Globus pallidus (tissue), 1 donor: ENCODE results near the gene KDM4B.
"Not testable (repeated sequence)": the region's sequence is repeated elsewhere in the genome, so short reads cannot be mapped to it uniquely, and the experiment has no call there.

Experiments
- DNase-seq: peaks from one replicate; pipeline ENCODE4 v3.0.0-alpha.2; 2015; ENCODE audit warnings: low spot score

KDM4B gene

DNA sequence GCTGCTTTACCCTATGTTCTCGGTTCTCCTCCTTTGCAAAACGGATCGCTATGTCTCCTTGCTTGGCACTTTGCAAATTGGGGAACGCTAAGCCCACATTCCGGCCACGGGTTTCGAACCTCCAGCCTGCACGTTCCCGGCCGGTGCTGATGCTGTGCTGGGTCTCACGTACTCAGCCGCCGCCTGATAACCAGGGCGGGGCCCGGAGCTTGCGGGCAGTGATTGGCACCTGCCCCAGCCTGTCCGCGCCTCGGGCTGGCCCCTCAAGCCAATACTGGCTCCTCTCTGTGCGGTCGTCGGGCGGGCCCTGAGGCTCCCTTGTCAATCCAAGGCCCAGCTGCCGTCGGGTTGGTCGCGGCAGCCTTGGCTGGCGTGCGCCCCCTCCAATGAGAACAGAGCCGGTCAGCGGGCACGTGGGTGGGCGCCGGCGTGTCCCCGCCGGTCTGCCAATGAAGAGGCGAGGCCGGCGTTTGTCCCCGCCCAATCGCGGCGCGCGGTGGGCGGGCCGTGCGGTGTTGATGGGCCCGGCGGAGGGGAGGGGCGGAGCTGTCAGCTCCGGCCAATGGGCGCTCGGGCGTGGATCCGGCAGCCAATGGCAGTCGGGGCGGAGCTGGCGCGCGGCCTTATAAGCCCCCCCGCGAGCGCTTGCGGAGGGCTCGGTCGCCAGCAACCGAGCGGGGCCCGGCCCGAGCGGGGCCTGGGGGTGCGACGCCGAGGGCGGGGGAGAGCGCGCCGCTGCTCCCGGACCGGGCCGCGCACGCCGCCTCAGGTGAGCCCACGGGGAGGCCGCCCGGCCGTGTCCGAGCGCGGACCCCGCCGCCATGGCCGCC lies at the start of gene KDM4B:
Gene KDM4B (plus strand): TSS at position 652 of the 830 bp plus-strand sequence. CDS start 63,778 bp downstream, outside the sequence.
- DNase-seq = peak; percentile 99

GRCh38 chr19:4922530-4923275 lies 46.2 kb upstream of the KDM4B start:
- no peak for DNase-seq

DNA sequence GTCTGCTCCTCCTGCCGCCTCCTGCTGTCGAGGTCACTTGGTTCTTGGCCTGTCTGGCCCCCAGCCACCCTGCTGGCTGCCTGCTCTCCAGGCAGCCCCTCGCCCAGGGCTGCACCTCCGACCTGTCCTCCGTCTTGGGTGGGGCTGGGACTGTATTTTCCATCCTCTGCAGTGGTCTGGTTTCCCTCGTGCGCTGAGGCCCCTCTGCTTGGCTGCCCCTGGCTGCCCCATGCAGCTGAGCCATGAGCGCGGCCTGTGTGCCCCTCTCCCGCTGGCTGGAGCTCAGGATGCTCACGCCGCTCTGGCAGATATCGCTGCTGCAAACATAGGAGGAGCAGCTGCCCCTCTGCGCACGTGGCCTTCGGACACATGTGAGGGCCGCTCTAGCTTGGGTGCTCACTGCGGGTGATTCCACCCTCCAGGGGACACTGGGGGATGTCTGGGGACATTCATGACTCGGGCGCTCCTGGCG lies 45.6 kb upstream of the KDM4B start:
- DNase-seq = no peak

- DNase-seq = no peak
These were observed 39.7 kb upstream of the KDM4B start for GRCh38 chr19:4929186-4929585.

- DNase-seq = no peak
These were observed 38.2 kb upstream of the KDM4B start for GRCh38 chr19:4930664-4931063.

DNA sequence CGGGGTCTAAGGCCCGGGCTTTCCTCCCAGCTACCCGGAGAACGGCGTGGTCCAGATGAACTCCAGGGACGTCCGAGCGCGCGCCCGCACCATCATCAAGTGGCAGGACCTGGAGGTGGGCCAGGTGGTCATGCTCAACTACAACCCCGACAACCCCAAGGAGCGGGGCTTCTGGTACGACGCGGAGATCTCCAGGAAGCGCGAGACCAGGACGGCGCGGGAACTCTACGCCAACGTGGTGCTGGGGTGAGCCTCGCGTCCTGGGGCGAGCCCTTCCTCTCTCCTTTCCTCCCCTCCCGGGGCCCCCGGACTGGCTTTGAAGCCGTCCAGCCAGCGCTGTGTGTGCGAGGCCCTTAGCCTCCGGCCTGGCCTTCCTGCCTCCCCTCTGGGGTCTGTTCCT lies 36.2 kb upstream of the KDM4B start:
- no peak for DNase-seq

DNA sequence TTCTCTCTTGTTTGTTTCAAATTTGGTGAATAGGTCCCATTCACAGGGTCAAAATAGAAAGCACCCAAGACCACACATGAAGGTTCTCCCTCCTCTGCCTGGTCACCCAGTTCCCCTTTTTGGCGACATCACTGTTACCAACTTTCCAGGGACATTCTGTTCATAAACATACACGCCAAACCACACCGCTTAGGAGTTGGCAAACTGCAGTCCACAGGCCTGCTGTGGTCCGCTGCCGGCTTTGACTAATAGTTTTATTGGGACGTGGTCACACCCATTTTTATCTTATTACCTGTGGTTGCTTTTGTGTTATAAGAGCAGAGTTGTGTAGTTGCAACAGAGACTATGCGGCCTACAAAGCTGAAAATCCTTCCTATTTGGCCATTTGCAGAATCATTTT lies 35.4 kb upstream of the KDM4B start:
- DNase-seq = no peak

- no peak for DNase-seq
These were observed 33.5 kb upstream of the KDM4B start for GRCh38 chr19:4935444-4935843.

- DNase-seq = no peak
These were observed 31.9 kb upstream of the KDM4B start for GRCh38 chr19:4937060-4937459.

DNA sequence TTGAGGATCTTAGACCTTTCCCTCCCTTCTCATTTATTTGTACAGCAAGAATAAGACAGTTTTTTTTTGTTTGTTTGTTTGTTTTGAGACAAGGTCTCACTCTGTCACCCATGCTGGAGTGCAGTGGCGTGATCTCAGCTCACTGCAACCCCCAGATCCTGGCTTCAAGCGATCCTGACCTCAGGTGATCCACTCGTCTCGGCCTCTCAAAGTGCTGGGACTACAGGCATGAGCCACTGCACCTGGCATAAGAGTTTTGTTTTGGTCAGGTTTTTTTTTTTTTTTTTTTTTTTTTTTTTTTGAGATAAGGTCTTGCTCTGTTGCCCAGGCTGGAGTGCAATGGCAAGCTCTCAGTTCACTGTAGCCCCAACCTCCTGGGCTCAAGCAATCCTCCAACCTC lies 30.5 kb upstream of the KDM4B start:
- not testable (repeated sequence) for DNase-seq

DNA sequence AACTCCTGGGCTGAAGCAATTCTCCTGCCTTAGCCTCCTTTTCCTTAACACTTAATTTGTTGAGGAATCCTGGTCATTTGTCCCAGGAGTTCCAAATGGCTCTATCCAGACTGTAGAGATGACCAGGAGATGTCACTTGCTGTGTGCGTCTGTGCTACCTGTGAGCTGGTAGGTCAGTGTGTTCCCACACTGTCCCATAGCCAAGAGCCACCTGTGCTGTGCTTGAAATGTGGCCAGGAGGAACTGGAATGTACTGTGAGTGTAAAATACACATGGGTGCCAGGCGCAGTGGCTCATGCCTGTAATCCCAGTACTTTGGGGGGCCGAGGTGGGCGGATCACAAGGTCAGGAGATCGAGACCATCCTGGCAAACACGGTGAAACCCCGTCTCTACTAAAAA lies 29.4 kb upstream of the KDM4B start:
- DNase-seq = no peak

DNA sequence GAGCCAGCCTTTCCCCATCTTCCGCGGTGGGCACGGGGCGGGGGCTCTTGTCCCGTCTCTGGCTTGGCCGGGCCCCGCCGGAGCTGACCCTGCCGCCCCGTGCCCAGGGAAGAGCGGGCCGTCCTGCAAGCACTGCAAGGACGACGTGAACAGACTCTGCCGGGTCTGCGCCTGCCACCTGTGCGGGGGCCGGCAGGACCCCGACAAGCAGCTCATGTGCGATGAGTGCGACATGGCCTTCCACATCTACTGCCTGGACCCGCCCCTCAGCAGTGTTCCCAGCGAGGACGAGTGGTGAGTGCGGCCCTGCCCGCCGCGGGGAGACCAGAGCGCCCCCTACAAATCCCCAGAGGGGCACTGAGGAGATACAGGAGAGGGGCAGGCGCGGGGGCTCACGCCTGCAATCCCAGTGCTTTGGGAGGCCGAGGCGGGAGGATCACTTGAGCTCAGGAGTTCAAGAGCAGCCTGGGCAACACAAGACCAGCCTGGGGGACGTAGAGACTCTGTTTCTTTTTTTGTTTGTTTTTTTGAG lies 27.2 kb upstream of the KDM4B start:
- not testable (repeated sequence) for DNase-seq

GRCh38 chr19:4950650-4951049 lies 18.3 kb upstream of the KDM4B start:
- not testable (repeated sequence) for DNase-seq

- DNase-seq = no peak
These were observed 17.3 kb upstream of the KDM4B start for GRCh38 chr19:4951656-4952055.

- DNase-seq = no peak
These were observed 16.0 kb upstream of the KDM4B start for GRCh38 chr19:4952945-4953344.

DNA sequence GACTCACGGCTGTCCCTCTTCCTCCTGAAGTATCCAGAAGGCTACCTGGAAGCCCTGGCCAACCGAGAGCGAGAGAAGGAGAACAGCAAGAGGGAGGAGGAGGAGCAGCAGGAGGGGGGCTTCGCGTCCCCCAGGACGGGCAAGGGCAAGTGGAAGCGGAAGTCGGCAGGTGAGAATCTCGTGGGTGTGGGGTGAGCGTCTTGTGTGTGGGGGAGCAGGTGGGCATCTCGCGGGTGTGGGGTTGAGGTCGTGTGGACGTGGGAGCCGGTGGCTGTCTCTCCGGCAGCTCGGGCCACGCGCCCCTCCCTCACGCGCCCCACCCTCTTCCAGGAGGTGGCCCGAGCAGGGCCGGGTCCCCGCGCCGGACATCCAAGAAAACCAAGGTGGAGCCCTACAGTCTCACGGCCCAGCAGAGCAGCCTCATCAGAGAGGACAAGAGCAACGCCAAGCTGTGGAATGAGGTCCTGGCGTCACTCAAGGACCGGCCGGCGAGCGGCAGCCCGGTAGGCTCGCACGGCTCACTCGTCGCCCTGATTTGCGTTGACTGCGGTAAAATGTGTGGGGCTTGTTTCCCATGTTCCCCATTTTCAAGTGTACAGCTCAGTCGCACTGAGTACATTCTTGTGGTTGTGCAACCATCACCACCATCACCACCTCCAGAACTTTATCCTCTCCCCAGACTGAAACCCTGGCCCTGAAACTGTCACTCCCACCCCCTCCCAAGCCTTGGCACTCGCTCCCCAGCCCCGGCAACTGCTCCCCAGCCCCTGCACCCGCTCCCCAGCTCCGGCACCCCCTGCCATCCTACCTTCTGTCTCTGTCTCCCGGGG lies 14.4 kb upstream of the KDM4B start:
- not testable (repeated sequence) for DNase-seq

- no peak for DNase-seq
These were observed 13.6 kb upstream of the KDM4B start for GRCh38 chr19:4955274-4955673.

- no peak for DNase-seq
These were observed 10.9 kb upstream of the KDM4B start for GRCh38 chr19:4957981-4958380.

GRCh38 chr19:4962085-4962619 lies 6.8 kb upstream of the KDM4B start:
- DNase-seq = no peak

- DNase-seq = no peak
These were observed 3.9 kb upstream of the KDM4B start for GRCh38 chr19:4965061-4965460.

DNA sequence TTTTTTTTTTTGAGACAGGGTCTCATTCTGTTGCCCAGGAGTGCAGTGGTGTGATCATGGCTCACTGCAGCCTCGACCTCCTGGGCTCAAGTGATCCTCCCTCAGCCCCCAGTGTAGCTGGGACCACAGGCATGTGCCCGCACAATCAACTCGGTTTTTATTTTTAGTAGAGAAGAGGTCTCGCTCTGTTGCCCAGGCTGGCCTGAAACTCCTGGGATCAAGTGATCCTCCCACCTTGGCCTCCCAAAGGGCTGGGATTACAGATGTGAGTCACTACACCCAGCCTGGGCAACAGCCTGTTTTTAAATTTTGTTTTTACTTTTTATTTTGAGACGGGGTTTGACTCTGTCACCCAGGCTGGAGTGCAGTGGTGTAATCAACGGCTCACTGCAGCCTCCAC lies 2.3 kb upstream of the KDM4B start:
- no peak for DNase-seq
